K562 (cell line): Measurements from ENCODE around the gene TPD52L2. TPM values are rescaled to one million over a fixed set of nuclear protein-coding genes. Genes with fewer than 3 reads are reported as not detected.
A peak's percentile ranks its signal among the peaks of the same experiment; 100 is the strongest.

ENCODE experiments used
- ADNP ChIP-seq: fragments of 200-800 bp; sonication (Bioruptor generic); IDR thresholded peaks from 2 replicates; pipeline ENCODE4 v1.6.1; 2016; ENCODE audit warnings: missing genetic modification characterization, missing compliant biosample characterization
- ATF7 ChIP-seq: fragments of 450-650 bp; IDR thresholded peaks from 2 replicates; pipeline ENCODE4 v1.7.1; 2014; ENCODE audit warnings: mild to moderate bottlenecking, moderate library complexity
- CTBP1 ChIP-seq: fragments of 450-650 bp; IDR thresholded peaks from 2 replicates; pipeline ENCODE4 v1.6.1; 2016; ENCODE audit warnings: borderline replicate concordance
- CXXC5 ChIP-seq: fragments of 250-450 bp; sonication (Bioruptor Pico); IDR thresholded peaks from 2 replicates; pipeline ENCODE4 v1.8.0; 2022; ENCODE audit warnings: inconsistent platforms, mild to moderate bottlenecking, moderate library complexity
- E2F6 ChIP-seq, 2 experiments: IDR thresholded peaks; 2 replicates each; pipeline ENCODE4 v1.6.1; 2011; ENCODE audit warnings: borderline replicate concordance in 1 of 2, control low read depth in 1 of 2, low read depth in 1 of 2, low read length in 1 of 2, mild to moderate bottlenecking in 1 of 2, mixed read lengths in 1 of 2, moderate library complexity in 1 of 2; ENCODE audit not compliant: insufficient read depth in 1 of 2, insufficient read length in 1 of 2, poor library complexity in 1 of 2, severe bottlenecking in 1 of 2; ENCODE audit errors: extremely low read depth in 1 of 2
- ERF ChIP-seq: fragments of 450-650 bp; formaldehyde crosslinking; IDR thresholded peaks from 2 replicates; pipeline ENCODE4 v1.4.0; 2020; ENCODE audit warnings: mild to moderate bottlenecking, mixed read lengths
- GTF2E2 ChIP-seq: fragments of 200-800 bp; sonication (Bioruptor generic); IDR thresholded peaks from 2 replicates; pipeline ENCODE4 v1.6.1; 2016; ENCODE audit warnings: missing genetic modification characterization, missing compliant biosample characterization
- JUND ChIP-seq, 2 experiments: IDR thresholded peaks; 2 replicates in 1 of 2; 3 replicates in 1 of 2; pipeline ENCODE4 v1.6.1; 2011; ENCODE audit warnings: borderline replicate concordance in 2 of 2, low read depth in 2 of 2, low read length in 2 of 2, improper control_type of control experiment in 1 of 2, missing biosample characterization in 1 of 2, missing genetic modification characterization in 1 of 2, missing genetic modification reagents in 1 of 2
- MAX ChIP-seq: sonication (generic); formaldehyde crosslinking; IDR thresholded peaks from 2 replicates; pipeline ENCODE4 v1.9.0; 2022; ENCODE audit warnings: mild to moderate bottlenecking, missing genetic modification reagents
- MAZ ChIP-seq, 2 experiments: fragments of 450-650 bp in 1 of 2; sonication (generic) in 1 of 2; formaldehyde crosslinking; IDR thresholded peaks in 1 of 2; conservative IDR thresholded peaks in 1 of 2; 2 replicates each; pipeline versions ENCODE4 v1.4.0 to v1.5.0; 2020; ENCODE audit warnings: mild to moderate bottlenecking in 1 of 2, missing genetic modification reagents in 1 of 2
- MEF2D ChIP-seq: conservative IDR thresholded peaks from 2 replicates; pipeline ENCODE4 v1.6.1; 2016; ENCODE audit warnings: low read depth, missing genetic modification characterization, missing compliant biosample characterization
- NFE2 ChIP-seq: IDR thresholded peaks from 2 replicates; pipeline ENCODE4 v1.6.1; 2014; ENCODE audit warnings: antibody characterized with exemption, low read depth
- OTX1 ChIP-seq: fragments of 450-650 bp; formaldehyde crosslinking; IDR thresholded peaks from 2 replicates; pipeline ENCODE4 v1.4.0; 2022; ENCODE audit warnings: mild to moderate bottlenecking
- PHF8 ChIP-seq: fragments of 200-600 bp; sonication (generic); IDR thresholded peaks from 2 replicates; pipeline ENCODE4 v1.6.1; 2012; ENCODE audit warnings: mixed run types, mild to moderate bottlenecking, inconsistent platforms, low read length, moderate library complexity, borderline replicate concordance
- PREB ChIP-seq: sonication (generic); formaldehyde crosslinking; IDR thresholded peaks from 2 replicates; pipeline ENCODE4 v1.8.1; 2023; ENCODE audit warnings: mild to moderate bottlenecking, missing genetic modification reagents
- PRPF4 ChIP-seq: fragments of 200-400 bp; formaldehyde crosslinking; IDR thresholded peaks from one replicate; pipeline ENCODE4 v1.6.1; 2017; ENCODE audit warnings: low read length, low read depth, mild to moderate bottlenecking; ENCODE audit not compliant: insufficient read depth, poor library complexity, severe bottlenecking
- PYGO2 ChIP-seq: fragments of 450-650 bp; IDR thresholded peaks from 2 replicates; pipeline ENCODE4 v1.6.1; 2016; ENCODE audit warnings: mild to moderate bottlenecking, missing genetic modification characterization, moderate library complexity, missing compliant biosample characterization
- TEAD1 ChIP-seq, 2 experiments: fragments of 450-650 bp in 1 of 2; sonication (generic) in 1 of 2; formaldehyde crosslinking; IDR thresholded peaks; 2 replicates each; pipeline versions ENCODE4 v1.4.0 to v1.8.0; 2020 to 2022; ENCODE audit warnings: mild to moderate bottlenecking in 2 of 2, missing genetic modification reagents in 1 of 2
- TFAP4 ChIP-seq: sonication (generic); formaldehyde crosslinking; IDR thresholded peaks from 2 replicates; pipeline ENCODE4 v1.8.0; 2022; ENCODE audit warnings: missing genetic modification reagents, mild to moderate bottlenecking, moderate library complexity, borderline replicate concordance
- VEZF1 ChIP-seq: fragments of 200-800 bp; sonication (Bioruptor generic); IDR thresholded peaks from 2 replicates; pipeline ENCODE4 v1.6.1; 2017; ENCODE audit warnings: missing genetic modification characterization, missing compliant biosample characterization
- ZBED1 ChIP-seq: IDR thresholded peaks from 2 replicates; pipeline ENCODE4 v1.6.1; 2014
- ZNF551 ChIP-seq: fragments of 250-450 bp; sonication (Bioruptor Pico); IDR thresholded peaks from 2 replicates; pipeline ENCODE4 v1.5.0; 2021; ENCODE audit warnings: mild to moderate bottlenecking, moderate library complexity
- polyA plus RNA-seq, 8 experiments: library from polyadenylated mRNA; depleted of rRNA in 4 of 8; stranded (reverse) in 5 of 8; unstranded in 3 of 8; fragments of >200 nt; fragmentation: Nextera tagmentation in 2 of 8; fragmentation: Illumina TruSeq in 1 of 8; extraction: Ambion mirVana in 2 of 8; extraction: Trizol in 1 of 8; gene quantifications; 2 replicates each; pipeline versions ENCODE4 v1.2.1 to v1.2.3, GENCODE V29; 2011 to 2014; ENCODE audit warnings: inconsistent platforms in 1 of 8, missing spikeins in 1 of 8
- total RNA-seq, 7 experiments: library from RNA; depleted of rRNA in 6 of 7; stranded (reverse); fragments of >200 nt in 6 of 7; fragmentation: Illumina TruSeq in 2 of 7; extraction: Trizol in 2 of 7; gene quantifications; 2 replicates each; pipeline versions ENCODE4 v1.2.1 to v1.2.3, GENCODE V29; 2011 to 2021; ENCODE audit warnings: low replicate concordance in 1 of 7

Gene TPD52L2
- total and polyA plus RNA-seq, 9 of the 15 experiments (the other 6 are each of a cell fraction or from before 2014, with no cell fraction given) = 1.9 to 117 (median 74.6) TPM

- TF ChIP-seq PHF8 (peak; percentile 42; the same call in 1 of the 2 replicates), GTF2E2 (tag) (no peak), ATF7 (0 out of 2 replicates have a peak, but pooled peaks have one; percentile 33), ADNP (tag) (no peak), TEAD1 (CRISPR knock-in tag; IDR thresholded peaks at IDR 0.05) (0 out of 4 replicates have a peak, but pooled peaks of 1 of the 2 experiments have one; percentile 32), PYGO2 (no peak), NFE2 (peak; percentile 41; the same call in 1 of the 2 replicates), MEF2D (no peak), VEZF1 (peak; percentile 70), ERF (CRISPR knock-in tag) (no peak), TFAP4 (CRISPR knock-in tag) (peak; percentile 26; the same call in 1 of the 2 replicates), OTX1 (CRISPR knock-in tag) (no peak), MAZ (CRISPR knock-in tag; conservative IDR thresholded peaks at IDR 0.05 in 1 of 2, IDR thresholded peaks at IDR 0.05 in 1 of 2) (peak; percentile 65 to 70; a peak in 3 of 4 replicates), ZBED1 (no peak), CTBP1 (peak; percentile 63; the same call in 1 of the 2 replicates), E2F6 (IDR thresholded peaks at IDR 0.05; ENCODE audit: borderline replicate concordance in 1 of 2, extremely low read depth in 1 of 2, insufficient read depth in 1 of 2, insufficient read length in 1 of 2, low read depth in 1 of 2, low read length in 1 of 2, poor library complexity in 1 of 2, severe bottlenecking in 1 of 2) (peak; percentile 15 to 59), PREB (CRISPR knock-in tag) (no peak), CXXC5 (CRISPR knock-in tag) (peak; percentile 67), MAX (peak; percentile 58; the same call in 1 of the 2 replicates), PRPF4 (no peak), ZNF551 (CRISPR knock-in tag) (no peak), JUND (IDR thresholded peaks at IDR 0.05; ENCODE audit: borderline replicate concordance, low read depth, low read length) (peak; percentile 35; the same call in 1 of the 2 replicates), JUND (tag; IDR thresholded peaks at IDR 0.05; ENCODE audit: borderline replicate concordance, low read depth, low read length) (no peak; the same call in 2 of the 3 replicates)
These were observed 18.8 kb upstream of the TPD52L2 start (continued) for GRCh38 chr20:63846128-63846771.
